ENCODE results near the gene VASN.

VASN gene

DNA sequence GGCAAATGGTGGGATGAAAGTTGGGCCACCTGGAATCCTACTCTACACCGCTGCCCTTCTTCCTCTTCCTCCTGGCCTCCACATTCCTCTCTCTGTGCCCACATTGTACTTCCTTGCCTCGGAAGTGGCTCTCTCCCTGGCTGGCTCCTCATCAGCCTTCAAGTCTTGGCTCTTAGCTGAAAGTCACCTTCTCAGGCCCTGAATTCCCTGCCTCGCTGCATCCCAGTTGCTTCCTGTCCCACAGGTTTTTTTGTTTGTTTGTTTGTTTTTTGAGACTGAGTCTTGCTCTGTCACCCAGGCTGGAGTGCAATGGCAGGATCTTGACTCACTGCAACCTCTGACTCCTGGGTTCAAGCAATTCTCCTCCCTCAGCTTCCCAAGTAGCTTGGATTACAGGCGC lies 18.0 kb upstream of the VASN start:
- peaks cover 15% of the 10 kb centered on the region for H3K4me1 ChIP-seq (ENCODE audit: control insufficient read depth, low read length)
- H3K36me3 ChIP-seq (ENCODE audit: control insufficient read depth, low read length): peaks cover 18% of the 10 kb centered on the region
- no peak for TF ChIP-seq EZH2phosphoT487 (IDR thresholded peaks at IDR 0.05; ENCODE audit: borderline replicate concordance, low read length)
- TF ChIP-seq, protein P1, sequence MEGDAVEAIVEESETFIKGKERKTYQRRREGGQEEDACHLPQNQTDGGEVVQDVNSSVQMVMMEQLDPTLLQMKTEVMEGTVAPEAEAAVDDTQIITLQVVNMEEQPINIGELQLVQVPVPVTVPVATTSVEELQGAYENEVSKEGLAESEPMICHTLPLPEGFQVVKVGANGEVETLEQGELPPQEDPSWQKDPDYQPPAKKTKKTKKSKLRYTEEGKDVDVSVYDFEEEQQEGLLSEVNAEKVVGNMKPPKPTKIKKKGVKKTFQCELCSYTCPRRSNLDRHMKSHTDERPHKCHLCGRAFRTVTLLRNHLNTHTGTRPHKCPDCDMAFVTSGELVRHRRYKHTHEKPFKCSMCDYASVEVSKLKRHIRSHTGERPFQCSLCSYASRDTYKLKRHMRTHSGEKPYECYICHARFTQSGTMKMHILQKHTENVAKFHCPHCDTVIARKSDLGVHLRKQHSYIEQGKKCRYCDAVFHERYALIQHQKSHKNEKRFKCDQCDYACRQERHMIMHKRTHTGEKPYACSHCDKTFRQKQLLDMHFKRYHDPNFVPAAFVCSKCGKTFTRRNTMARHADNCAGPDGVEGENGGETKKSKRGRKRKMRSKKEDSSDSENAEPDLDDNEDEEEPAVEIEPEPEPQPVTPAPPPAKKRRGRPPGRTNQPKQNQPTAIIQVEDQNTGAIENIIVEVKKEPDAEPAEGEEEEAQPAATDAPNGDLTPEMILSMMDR (IDR thresholded peaks at IDR 0.05; ENCODE audit: low read depth, low read length, poor library complexity, severe bottlenecking): no peak
- H3K9me2 ChIP-seq (replicated peaks; ENCODE audit: control insufficient read depth, low read length): no peaks in the 10 kb centered on the region
- H3K4me3 ChIP-seq (ENCODE audit: low read length): no peak overlapping the region
- no peaks in the 10 kb centered on the region for H3K27me3 ChIP-seq (ENCODE audit: control insufficient read depth, low read length)
- no peaks in the 10 kb centered on the region for H3K9me3 ChIP-seq (ENCODE audit: control insufficient read depth, insufficient read depth, low read length)
- H3K79me2 ChIP-seq (ENCODE audit: control insufficient read depth, low read length): peaks cover 24% of the 10 kb centered on the region
- H3F3A ChIP-seq (ENCODE audit: control insufficient read depth, insufficient read depth): no peaks in the 10 kb centered on the region
- no peak overlapping the region for H3K4me2 ChIP-seq (ENCODE audit: low read length)
- no peaks in the 10 kb centered on the region for H4K20me1 ChIP-seq (ENCODE audit: control insufficient read depth, insufficient read depth, low read depth, low read length)
- H3K27ac ChIP-seq (ENCODE audit: low read depth, low read length): no peak overlapping the region

DNA sequence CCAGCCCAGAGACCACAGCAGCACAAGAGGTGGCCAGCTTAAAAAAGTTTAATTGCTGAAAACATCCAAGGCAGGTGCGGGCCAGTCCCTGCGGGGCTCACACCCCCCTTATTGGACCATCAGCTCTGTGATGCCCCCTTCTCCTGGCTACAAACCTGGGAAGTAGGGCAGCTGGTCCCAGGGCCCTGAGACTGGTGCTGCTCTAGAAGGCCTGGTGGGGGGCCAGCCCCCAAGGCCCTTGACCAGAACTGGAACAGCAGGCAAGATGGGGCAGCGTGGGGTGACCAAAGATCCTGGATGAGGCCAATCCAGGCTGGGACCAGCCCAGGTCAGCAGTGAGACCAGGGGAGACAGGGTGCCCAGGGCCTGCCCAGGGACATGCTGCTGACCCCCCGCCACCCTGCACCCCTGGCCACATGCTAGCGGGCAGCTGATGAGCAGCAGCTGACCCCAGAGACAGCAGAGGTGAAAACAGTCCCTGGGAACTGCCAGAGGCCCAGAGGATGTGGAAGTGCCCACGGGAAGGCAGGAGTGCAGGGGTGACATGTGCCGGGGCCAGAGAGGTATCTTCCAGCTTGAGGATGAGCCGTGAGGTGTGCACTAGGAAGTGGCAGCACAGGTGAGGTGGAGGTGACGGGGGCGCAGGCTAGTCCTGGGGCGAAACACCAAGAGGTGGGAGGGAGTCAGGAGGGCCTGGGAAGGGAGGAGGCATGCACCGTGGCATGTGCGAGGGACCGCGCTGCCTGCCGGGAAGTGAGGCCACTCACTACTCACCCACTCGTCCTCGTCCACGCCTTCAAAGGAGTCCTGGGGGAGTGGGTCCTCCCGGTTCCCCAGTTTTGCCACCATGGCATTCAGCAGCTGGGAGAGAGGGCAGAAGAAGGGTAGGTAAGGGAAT lies 16.9 kb upstream of the VASN start:
- H3K4me1 ChIP-seq (ENCODE audit: control insufficient read depth, low read length): peaks cover 11% of the 10 kb centered on the region
- no peaks in the 10 kb centered on the region for H3K9me3 ChIP-seq (ENCODE audit: control insufficient read depth, insufficient read depth, low read length)
- no peaks in the 10 kb centered on the region for H4K20me1 ChIP-seq (ENCODE audit: control insufficient read depth, insufficient read depth, low read depth, low read length)
- H3K79me2 ChIP-seq (ENCODE audit: control insufficient read depth, low read length): peaks cover 13% of the 10 kb centered on the region
- no peaks in the 10 kb centered on the region for H3K9me2 ChIP-seq (replicated peaks; ENCODE audit: control insufficient read depth, low read length)
- no peaks in the 10 kb centered on the region for H3F3A ChIP-seq (ENCODE audit: control insufficient read depth, insufficient read depth)
- TF ChIP-seq, protein P1 (IDR thresholded peaks at IDR 0.05; ENCODE audit: low read depth, low read length, poor library complexity, severe bottlenecking): no peak
- TF ChIP-seq EZH2phosphoT487 (IDR thresholded peaks at IDR 0.05; ENCODE audit: borderline replicate concordance, low read length): no peak
- no peak overlapping the region for H3K4me3 ChIP-seq (ENCODE audit: low read length)
- H3K27ac ChIP-seq (ENCODE audit: low read depth, low read length): no peak overlapping the region
- H3K4me2 ChIP-seq (ENCODE audit: low read length): no peak overlapping the region
- no peaks in the 10 kb centered on the region for H3K27me3 ChIP-seq (ENCODE audit: control insufficient read depth, low read length)
- H3K36me3 ChIP-seq (ENCODE audit: control insufficient read depth, low read length): peaks cover 17% of the 10 kb centered on the region

GRCh38 chr16:4356820-4357219 lies 14.8 kb upstream of the VASN start:
- H3K9me2 ChIP-seq (replicated peaks; ENCODE audit: control insufficient read depth, low read length): no peaks in the 10 kb centered on the region
- no peaks in the 10 kb centered on the region for H3F3A ChIP-seq (ENCODE audit: control insufficient read depth, insufficient read depth)
- H3K36me3 ChIP-seq (ENCODE audit: control insufficient read depth, low read length): peaks cover 23% of the 10 kb centered on the region
- no peak overlapping the region for H3K4me3 ChIP-seq (ENCODE audit: low read length)
- no peaks in the 10 kb centered on the region for H4K20me1 ChIP-seq (ENCODE audit: control insufficient read depth, insufficient read depth, low read depth, low read length)
- H3K79me2 ChIP-seq (ENCODE audit: control insufficient read depth, low read length): no peaks in the 10 kb centered on the region
- H3K4me1 ChIP-seq (ENCODE audit: control insufficient read depth, low read length): peaks cover 11% of the 10 kb centered on the region
- H3K27ac ChIP-seq (ENCODE audit: low read depth, low read length): no peak overlapping the region
- TF ChIP-seq, protein P1 (IDR thresholded peaks at IDR 0.05; ENCODE audit: low read depth, low read length, poor library complexity, severe bottlenecking): no peak
- no peaks in the 10 kb centered on the region for H3K9me3 ChIP-seq (ENCODE audit: control insufficient read depth, insufficient read depth, low read length)
- H3K4me2 ChIP-seq (ENCODE audit: low read length): no peak overlapping the region
- no peaks in the 10 kb centered on the region for H3K27me3 ChIP-seq (ENCODE audit: control insufficient read depth, low read length)

Measured in DOHH2 (cell line).